Pons (tissue), 1 donor: ENCODE data around the gene PIP4K2C.
A peak's percentile ranks its signal among the peaks of the same experiment; 100 is the strongest.
"Not testable (repeated sequence)": the region's sequence is repeated elsewhere in the genome, so short reads cannot be mapped to it uniquely, and the experiment has no call there.

Experiments
- DNase-seq: peaks from one replicate; pipeline ENCODE4 v3.0.0-alpha.2; 2016; ENCODE audit warnings: low spot score

Gene PIP4K2C

DNA sequence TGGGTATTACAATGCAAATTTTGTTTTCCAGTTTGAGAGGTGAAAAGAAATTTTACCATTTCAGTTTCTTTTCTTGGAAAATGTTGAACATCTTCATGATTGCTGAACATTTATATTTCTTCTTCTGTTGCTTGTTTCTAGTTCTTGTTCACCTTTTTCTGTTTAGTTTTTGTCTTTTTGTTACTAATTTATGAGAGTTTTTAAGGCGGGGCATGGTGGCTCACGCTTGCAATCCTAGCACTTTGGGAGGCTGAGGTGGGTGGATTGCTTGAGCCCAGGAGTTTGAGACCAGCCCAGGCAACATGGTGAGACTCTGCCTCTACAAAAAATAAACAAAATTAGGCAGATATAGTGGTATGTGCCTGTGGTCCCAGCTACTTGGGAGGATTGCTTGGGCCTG lies 30.5 kb upstream of the PIP4K2C start:
- DNase-seq = no peak

DNA sequence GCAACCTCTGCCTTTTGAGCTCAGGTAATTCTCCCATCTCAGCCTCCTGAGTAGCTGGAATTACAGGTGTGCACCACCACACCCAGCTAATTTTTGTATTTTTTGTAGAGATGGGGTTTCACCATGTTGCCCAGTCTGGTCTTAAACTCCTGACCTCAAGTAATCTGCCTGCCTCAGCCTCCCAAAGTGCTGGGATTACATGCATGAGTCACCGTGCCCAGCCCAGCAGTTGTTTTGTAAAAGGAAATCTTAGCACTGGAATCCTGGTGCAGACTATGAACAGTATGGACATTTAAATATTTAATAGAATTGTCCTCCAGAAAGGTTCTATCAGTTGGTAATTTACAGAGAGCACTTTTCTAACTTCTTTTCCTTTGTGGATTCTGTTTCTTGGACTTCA lies 29.9 kb upstream of the PIP4K2C start:
- DNase-seq = not testable (repeated sequence)

GRCh38 chr12:57563358-57563757 lies 27.6 kb upstream of the PIP4K2C start:
- DNase-seq = no peak

DNA sequence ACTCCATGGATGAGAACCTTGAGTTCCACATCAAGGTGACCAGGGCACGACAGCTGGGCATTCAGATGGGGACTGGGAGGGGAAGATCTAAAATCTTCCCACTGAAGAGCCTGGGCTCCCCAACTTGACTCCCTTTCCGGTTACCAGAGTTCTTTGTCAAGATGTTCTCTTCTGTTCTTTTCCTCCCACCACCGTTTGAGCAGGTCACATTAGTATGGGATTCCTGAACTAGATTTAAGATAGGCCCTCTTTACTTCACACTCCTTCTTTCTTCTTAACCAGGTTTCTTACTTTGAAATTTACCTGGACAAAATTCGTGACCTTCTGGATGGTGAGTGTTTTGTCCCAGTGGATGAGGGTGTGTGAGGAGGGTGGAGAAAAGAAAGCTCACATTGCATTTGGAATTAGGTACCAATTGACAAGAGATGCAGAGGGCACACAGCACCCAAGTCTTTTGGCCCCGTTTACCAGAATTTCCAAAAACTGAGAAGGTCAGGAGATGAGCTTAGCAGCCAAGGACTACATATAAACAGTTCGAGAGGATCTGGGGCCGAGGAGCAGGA lies 26.7 kb upstream of the PIP4K2C start:
- DNase-seq = no peak

DNA sequence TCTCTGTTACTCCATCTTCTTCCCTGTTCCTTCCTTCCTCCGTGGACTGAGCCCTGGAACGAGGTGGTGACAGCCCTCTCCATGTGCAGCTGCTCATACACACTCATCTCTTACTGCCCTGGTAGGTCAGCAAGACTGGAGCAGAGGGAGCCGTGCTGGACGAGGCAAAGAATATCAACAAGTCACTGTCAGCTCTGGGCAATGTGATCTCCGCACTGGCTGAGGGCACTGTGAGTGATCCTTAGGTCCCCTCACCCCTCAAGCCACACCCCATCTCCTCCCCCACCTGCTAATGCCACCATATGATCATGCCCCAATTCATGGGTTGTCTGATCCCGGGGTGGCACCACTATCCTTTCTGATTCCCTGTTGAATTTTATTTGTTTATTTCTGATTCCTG lies 22.2 kb upstream of the PIP4K2C start:
- no peak for DNase-seq

- no peak for DNase-seq
These were observed 21.1 kb upstream of the PIP4K2C start for GRCh38 chr12:57569858-57570257.

DNA sequence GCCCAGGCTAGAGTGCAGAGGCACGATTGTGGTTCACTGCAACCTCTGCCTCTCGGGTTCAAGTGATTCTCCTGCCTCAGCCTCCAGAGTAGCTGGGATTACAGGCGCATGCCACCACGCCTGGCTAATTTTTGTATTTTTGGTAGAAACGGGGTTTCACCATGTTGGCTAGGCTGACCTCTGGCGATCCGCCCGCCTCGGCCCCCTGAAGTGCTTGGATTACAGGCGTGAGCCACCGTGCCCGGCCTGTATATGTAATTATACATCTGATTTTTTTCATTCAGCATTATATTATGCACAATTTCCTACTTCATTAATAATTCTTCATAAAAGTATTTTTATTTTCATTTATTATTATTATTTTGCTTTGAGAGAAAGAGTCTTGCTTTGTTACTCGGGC lies 20.6 kb upstream of the PIP4K2C start:
- not testable (repeated sequence) for DNase-seq

DNA sequence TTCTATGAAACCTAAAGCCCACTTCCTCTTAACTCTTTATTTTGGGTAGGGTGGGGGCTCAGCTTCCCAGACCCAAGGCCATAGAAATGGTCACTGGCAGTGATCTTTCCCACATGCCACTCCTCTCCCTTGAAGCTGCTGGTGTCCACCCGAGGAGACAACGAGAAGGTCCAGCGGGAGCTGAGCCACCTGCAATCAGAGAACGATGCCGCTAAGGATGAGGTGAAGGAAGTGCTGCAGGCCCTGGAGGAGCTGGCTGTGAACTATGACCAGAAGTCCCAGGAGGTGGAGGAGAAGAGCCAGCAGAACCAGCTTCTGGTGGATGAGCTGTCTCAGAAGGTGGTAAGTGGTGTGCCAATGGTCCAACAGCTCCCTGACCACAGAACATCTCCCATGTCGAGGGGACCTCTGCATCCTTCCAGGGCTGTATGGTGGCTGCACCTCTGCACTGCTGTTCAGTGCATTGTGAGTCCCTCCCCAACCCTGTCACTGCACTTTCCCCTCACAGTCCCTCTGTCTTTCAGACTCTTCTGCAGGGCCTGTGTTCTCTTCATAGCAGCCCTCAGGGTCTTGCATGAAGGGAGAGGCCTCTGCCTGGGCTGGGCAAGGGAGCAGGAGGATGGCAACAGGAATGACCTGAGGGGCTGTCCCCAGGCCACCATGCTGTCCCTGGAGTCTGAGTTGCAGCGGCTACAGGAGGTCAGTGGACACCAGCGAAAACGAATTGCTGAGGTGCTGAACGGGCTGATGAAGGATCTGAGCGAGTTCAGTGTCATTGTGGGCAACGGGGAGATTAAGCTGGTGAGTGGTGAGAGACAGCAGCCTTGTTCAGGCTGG lies 18.8 kb upstream of the PIP4K2C start:
- DNase-seq = no peak

GRCh38 chr12:57574795-57575194 lies 16.2 kb upstream of the PIP4K2C start:
- no peak for DNase-seq

DNA sequence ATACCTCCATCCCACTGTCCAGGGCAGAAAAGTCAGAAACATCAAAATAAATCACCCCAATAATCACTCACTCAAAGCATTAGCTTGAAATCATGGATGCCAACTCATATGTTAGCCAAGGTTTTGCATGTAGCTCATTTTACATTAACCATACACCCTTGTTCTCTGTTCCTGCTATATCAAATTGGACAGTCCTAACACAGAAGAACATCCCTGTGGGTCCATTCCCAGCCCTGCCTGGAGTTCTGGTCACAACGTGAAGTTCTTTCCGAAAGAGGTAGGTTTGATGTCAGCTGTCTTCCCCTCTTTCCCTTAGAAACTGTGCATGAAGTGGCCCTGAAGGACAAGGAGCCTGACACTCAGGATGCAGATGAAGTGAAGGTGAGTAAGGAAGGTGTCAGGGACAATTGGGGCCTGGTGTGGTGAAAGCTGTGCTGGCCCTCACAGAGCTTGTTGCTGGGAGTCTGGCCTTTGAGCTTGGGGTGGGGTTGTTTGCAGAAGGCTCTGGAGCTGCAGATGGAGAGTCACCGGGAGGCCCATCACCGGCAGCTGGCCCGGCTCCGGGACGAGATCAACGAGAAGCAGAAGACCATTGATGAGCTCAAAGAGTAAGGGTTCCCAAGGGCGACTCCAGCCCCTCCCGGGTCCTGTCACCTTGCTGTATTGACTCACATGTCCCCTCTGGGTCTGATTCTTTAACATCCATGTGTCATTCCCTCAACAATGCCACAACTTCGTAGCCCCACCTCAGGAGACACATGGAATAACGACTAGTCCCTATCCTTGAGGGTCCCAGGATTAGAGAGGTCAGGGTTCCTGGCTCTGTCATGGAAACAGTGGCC lies 15.0 kb upstream of the PIP4K2C start:
- no peak for DNase-seq

DNA sequence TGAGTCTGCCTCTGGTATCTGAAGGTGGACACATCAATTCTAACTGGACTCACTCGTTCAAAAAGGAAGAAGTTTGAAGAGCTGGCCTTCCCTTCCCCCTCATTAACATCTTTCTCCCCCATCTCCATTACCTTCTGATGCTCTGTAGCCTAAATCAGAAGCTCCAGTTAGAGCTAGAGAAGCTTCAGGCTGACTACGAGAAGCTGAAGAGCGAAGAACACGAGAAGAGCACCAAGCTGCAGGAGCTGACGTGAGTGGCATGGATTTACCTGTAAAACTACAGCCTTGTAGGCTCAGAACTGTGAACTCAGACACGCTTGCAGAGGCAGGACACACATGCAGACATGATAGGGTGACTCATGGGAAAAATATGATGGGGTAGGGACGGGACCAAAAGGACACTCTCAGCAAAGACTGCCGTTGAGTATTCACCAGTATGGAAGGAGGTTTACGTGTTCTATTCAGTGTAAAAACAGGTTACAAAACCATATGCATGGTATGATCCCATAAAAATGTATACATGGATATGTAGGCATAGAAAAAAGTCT lies 14.3 kb upstream of the PIP4K2C start:
- no peak for DNase-seq

GRCh38 chr12:57577981-57578758 lies 12.8 kb upstream of the PIP4K2C start:
- no peak for DNase-seq

DNA sequence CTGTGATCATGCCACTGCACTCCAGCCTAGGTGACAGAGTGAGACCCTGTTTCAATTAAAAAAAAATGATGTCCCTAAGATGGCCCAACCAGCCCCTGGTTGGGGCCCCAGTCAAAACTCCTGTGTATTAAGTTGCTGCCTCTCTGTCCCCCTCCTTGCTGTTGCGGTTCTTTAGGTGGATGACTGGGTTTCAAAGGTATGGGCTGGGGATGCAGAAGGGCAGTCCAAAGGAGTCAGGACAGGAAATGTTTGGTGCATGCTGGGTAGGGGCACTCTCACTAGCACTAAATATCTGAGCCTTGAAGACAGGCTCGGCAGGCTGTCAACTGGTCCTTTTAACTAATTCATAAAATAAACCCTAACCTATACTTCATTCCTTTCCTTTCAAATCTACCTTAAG lies 12.0 kb upstream of the PIP4K2C start:
- DNase-seq = no peak

GRCh38 chr12:57579677-57580465 lies 11.1 kb upstream of the PIP4K2C start:
- no peak for DNase-seq

DNA sequence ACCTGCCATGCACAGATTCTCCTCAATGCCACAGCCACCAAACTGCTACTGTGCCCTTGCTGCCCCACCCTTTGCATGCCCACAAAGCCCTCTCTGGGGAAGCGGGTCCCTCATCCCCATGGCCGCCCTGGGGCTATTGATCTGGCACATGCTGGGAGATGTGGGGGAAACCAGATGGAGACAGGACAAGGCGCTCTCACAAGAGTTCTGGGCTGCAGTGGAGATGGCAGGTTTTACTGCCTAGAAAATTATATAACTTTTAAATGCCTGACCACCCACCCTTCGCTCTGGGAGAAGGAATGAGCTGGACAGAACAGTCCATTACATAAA lies 10.6 kb upstream of the PIP4K2C start:
- no peak for DNase-seq

DNA sequence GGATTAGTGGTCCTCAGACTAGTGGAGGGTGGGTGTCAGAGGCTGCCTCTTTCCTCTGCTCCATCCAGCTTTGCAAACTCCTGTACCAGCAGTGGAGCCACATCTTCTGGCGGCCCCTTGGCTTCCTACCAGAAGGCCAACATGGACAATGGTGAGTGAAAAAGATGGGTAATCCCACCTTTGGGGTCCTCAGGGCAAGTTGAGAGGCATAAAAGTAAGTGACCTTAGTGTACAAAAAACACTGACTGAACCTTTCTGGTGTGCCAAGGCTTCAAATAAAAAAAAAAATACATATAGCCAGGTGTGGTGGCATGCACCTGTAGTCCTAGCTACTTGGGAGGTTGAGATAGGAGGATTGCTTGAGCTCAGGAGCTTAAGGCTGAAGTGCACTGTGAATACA lies 9.2 kb upstream of the PIP4K2C start:
- no peak for DNase-seq

DNA sequence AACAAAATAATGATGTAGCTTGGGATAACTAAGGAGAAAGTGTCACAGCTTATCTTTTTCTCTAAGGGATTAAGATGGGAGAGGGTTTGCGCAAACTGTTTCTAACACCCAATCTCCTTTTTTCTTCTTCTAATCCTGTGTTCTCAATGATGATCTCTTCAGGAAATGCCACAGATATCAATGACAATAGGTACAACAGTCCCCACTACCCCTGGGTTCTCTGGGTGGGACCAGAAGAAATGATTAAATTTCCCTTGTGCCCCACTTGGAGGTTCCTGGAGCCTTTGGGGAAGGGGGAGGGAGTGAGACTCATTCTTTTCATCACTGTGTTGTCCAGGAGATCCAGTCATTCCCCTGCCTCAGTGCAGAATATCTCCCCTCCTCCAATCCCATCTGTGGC lies 8.6 kb upstream of the PIP4K2C start:
- no peak for DNase-seq

GRCh38 chr12:57583008-57583831 lies 7.8 kb upstream of the PIP4K2C start:
- DNase-seq = peak; percentile 74

DNA sequence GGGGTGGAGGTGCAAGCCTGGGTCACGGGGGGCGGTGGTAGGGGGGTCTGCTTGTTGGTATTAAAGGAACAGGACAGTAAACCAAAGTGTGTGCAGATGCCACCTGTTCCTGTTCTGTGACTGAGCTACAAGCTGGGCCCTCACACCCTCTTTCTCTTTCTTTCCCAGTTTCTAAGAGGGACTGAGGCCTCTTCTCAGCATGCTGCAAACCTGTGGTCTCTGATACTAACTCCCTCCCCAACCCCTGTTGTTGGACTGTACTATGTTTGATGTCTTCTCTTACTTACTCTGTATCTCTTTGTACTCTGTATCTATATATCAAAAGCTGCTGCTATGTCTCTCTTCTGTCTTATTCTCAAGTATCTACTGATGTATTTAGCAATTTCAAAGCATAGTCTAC lies 6.9 kb upstream of the PIP4K2C start:
- DNase-seq = no peak

- DNase-seq = no peak
These were observed 6.3 kb upstream of the PIP4K2C start for GRCh38 chr12:57584690-57585089.
